Measurements from ENCODE around the gene MED22.
A peak's percentile ranks its signal among the peaks of the same experiment; 100 is the strongest.
"Not testable (repeated sequence)": the region's sequence is repeated elsewhere in the genome, so short reads cannot be mapped to it uniquely, and the experiment has no call there.

The MED22 gene

DNA sequence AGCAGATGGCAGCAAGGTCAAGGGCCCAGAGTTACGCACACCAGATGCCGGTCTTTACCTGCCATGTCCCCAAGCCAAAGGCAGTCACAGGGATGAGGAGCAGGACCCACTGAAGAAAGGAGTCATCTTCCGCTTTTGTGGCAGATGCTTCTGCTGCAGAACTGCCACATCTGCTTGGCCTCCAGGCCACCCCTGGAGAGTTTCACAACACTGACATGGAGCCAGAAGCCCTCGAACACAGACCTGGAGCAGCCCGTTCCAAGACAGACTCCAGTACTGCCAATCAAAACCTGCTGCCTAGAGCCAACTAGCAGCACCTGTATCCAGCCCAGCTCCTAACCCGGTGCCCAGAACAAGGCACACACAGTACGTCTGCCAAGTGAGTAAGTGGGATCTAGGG is 6.8 kb upstream of the MED22 start:
- DNase-seq: peak; percentile 39

DNA sequence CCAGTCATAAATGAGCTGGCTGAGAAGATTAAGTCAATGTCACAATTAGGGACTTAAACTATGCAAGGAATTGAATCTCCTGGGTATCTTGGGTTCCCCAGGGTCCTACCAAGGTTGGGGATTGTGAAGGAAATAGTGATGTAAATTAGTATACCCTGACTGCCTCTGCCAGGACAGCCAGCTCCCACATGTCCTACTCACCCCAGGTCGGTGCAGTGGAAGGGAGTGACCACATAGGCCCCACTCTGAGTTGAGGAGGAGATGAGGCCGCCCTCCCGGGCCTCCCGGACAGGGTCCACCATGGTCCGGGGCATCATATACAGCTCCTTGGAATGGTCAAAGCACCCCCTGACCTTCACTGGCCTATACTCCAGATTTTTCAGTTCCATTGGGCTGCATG is 5.6 kb upstream of the MED22 start:
- DNase-seq: no peak

DNA sequence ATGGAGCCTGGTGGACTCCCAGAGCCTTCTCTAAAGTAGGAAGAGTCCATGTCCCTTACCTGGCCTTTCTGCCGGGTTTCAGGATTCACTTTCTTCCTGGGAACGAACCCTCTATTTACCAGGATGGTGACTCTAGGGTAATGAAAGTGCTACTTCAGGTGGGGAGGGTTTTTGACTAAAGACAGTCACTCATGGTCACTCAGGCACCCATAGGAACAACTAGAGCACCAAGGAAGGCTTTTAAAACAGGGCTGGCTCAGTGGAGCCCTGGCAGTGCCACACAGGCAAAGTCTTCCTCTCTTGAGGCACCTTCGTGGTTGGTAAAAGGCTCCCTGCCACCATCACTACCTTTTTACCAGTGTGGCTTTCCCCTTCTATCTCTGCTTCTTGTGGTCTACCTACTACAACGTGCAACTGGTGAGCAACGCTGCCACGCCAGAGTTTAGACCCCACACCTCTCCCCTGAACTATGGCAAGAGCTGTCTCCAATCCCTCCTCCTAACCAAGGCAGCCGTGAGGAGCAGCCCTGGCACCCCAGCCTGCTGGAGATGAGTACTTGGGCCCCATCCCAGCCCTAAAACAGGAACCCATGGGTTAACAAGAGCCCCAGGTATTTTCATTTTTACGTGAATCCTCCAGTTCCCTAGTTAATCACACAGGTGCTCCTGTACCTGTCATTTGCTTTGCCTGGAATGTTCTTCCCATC is 4.9 kb upstream of the MED22 start:
- DNase-seq: no peak

DNA sequence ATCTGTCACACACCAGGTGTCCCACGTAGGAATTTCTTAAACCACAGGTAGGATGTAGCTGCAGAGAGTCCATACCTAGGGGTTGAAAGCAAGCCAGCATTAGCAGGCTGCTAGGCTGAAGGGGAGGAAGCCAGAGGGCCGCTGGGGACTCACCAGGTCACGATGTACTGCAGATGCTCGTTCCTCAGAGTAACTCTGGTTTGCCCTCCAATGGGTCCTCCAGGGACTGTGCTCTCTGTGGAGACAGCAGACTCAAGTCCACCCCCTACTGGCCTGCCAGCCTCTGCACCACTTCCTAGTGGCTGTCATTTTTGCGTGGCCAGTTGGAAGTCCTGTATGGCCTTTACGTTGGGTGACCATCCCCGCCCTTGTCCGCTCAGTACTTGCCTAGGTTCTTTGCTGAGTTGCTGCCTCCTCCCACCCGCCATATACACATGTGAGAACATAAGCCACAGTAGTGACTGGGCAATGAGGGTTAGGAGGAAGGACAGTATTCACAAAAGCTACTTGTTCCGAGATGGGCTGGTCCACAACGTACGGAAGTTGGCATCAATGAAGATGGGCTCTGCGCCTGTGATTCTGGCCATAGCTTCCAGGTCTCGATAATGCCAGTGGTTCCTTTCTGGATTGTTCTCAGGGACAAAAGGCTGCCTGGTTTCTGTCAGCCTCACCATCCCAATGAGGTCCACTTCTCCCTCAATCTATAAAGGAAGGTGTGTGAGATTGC is 4.1 kb upstream of the MED22 start:
- DNase-seq: peak; percentile 44

DNA sequence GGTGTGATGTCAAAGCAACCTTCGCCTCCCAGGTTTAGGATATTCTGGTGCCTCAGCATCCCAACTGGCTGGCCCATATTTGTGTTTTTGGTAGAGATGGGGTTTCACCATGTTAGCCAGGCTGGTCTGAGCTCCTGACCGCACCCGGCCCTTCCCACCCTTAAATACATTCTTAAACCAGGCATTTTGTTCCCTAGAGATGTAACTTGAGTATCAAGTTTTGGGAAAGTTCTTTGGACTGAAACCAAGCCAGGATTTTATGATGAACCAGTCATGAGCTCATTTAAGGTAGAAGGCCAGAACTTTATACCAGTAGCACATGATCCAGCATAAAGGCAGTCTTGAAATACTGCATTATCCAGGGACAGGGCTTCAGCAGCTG is 3.6 kb upstream of the MED22 start:
- no peak for DNase-seq

DNA sequence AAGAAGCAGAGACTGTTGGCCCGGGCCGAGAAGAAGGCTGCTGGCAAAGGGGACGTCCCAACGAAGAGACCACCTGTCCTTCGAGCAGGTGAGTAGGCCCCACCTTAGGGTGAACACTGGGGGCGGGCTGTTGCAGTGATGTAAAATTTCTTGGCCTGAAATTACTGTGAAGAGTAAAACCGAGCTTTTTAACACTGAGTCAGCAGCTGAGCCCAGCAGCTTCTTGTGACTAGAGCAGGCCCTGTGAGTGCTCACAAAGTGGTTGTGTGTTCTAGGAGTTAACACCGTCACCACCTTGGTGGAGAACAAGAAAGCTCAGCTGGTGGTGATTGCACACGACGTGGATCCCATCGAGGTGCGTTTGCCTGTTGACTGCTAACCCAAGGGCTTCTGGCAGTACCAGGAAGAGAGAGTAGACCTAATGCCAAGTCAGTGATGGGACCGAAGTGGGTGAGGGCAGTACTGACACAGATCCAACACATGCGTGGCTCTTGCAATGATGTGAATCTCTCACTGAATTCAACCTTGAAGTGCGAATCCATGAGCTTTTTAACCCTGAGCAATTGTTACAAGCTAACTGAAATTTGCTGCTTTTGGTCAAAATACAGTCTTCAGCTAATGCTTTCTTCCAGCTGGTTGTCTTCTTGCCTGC is 2.2 kb upstream of the MED22 start:
- no peak for DNase-seq

DNA sequence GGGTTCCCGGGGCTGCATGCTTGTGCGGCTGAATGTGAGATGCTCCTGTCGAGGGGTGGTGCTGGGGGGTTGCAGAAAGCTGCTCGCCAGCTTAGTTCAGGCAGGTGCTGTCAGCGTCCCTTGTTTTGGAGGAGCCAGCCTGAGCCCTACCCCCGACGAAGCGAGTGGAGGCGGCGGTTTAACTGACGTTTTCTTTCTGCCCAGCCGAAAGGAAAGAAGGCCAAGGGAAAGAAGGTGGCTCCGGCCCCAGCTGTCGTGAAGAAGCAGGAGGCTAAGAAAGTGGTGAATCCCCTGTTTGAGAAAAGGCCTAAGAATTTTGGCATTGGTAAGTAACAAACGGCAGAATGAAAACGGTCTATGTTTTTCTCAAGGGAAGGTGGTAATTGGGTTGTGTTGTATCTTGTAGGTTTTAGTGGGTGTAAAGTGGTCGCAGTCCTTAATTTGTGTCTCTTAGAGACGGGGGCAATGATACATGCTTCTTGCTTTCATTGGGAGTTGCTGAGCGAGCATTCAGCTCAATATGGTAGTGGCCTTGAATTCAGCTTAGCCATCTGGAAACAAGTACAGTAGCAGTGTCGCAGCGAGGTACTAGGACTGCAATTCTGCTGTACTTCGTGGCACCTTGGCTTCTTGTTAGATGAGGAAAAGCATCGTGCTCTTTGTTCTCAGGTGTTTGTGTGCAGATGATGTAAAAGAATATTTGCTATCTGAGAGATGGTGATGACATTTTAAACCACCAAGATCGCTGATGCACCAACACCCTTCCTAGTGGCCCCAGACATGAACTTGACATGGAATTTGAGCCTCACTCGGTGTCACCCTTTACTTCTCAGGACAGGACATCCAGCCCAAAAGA is 1.0 kb upstream of the MED22 start:
- no peak for DNase-seq

DNA sequence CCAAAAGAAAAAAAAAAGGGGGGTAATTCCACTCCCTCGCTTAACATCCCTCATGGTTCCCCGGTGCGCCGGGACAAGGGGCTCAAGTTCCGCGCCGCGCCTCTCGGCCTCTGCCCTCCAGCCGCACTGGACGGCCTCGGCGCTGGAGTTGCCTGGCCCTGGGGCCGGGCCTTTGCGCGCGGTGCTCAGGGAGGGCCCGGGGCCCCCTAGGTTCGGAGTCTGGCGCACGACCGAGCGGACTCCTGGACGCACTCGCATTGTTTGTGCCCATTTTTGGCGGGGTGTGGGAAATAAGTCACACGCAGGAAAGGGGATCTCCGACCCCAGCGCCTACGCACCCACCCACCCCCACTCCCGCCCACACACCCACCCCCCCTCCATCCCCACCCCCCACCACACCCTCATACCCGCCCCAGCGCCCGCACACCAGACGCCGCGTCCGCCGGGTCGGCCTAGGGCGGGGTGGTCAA is 381 bp downstream of the MED22 start:
- no peak for DNase-seq

DNA sequence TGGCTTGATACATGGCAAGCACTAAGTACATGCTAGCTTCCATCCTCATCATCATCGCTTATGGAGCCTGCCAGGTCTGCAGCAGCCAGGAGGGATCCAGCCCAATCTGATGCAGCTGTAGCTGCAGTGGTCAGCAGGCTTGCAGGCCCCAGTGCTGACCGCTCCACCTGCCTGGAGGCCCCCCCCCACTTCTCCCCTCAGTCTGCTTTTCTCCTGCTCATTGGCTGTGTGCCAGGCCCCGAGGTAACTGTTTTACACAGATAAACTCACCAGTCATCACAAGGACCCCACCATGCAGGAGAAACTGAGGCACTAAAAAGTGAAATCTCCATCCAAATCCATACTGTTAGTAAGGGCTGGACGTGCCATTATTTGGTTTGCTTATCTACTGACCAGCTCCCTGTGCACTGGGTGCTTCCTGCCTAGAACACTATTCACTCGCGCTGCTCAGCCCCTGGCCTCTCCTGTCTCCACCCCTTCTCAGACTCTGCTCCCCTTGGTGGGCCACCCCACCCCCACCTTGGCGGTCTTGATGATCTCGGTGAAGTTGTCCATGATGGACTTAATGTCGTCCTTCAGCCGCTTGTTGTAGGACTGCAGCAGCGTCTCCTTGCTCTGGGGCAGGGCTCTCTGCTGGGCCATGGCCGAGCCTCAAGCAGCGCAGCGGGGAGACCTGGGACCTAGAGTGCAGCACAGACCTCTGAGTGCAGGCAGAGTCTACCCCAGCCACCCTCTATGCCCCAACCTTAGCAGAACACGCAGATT is 1.7 kb downstream of the MED22 start:
- no peak for DNase-seq

DNA sequence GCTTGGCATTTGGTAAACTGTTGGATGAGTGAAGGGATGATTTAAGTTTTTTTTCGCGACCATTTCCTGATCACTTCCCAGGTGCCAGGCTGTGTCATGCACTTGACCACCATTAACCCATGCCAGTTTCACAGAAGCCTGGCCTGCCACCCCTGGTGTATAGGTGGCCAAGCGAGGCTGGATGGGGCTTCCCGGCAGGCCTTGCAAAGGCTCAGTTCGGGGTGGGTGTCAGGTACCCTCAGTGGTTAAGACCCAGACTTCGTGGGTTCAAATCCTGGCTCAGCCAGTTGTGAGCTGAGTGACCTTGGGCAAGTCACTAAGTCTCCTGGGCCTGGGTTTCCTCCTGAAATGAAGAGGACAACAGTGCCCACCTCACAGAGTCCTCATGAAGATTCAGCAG is 2.3 kb downstream of the MED22 start:
- DNase-seq: no peak

DNA sequence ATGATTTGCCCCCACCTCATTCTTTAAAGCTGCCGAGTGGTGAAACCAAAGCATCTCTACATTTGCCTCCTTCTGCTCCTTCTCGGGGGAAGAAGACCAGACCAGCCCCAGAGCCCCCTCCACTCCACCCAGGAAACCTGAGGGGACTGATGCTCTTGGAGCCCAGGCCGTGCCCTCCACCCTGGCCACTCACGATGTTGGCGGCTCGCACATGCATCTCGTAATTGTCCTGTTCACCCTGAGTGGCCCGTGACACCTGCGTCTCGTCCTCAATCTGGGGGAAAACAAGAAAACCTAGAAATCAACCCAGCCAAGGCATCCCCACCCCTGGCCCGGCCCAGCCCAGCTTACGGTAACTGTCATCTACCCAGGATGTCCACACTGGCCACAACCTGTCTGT is 3.0 kb downstream of the MED22 start:
- no peak for DNase-seq

DNA sequence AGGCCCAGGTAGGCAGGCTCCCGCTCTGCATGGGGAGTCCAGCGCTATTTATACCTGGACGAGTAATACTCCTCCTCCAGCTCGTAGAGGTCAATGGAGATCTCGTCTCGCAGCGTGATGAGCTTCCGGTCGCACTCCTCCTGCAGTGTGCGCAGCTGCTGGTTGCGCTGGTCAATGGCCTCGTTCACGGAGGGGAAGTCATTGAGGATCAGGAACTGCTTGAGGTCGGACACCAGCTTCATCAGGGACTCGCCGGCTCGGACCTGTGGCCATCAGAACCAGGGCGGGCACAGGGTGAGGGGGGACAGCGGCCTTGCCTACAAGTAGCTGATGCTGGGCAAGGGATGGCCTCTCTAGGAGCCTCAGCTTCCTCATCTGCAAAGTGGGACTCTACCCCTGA is 3.9 kb downstream of the MED22 start:
- DNase-seq: no peak

DNA sequence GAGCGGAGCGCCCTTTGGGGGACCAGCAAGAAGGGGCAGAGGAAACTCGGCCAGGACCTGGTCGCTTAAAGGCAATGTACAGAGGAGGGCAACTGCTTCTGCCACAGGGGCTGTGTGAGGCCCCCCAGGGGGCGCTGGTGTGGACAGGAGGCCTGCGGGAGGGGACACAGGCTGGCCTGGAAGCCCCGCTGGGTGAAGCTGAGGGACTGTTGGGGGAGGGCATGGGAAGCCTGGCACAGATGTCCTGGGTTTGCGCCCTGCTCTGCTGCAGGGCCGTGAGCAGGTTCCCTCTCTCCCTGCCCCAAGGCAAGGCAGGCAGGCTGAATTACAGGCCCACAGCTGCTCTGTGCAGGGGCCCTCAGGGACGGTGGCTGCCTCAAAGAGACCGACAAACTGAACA is 5.4 kb downstream of the MED22 start:
- no peak for DNase-seq

DNA sequence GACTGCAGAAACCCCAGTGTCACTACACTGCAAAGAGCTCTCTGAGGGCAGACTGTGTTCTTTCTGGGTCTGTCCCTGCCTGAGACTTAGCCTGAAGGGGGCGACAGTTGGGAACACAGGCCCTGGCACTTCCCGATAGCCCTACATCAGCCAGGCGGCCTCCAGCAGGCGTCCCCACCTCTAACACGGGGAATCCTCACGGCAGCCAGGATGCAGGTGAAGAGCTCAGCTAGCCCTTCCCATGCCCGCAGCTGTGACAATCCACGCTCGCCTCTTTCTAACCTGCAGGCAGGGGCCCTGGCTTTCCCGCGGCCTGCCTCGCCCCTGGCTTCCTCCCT is 5.9 kb downstream of the MED22 start:
- no peak for DNase-seq

DNA sequence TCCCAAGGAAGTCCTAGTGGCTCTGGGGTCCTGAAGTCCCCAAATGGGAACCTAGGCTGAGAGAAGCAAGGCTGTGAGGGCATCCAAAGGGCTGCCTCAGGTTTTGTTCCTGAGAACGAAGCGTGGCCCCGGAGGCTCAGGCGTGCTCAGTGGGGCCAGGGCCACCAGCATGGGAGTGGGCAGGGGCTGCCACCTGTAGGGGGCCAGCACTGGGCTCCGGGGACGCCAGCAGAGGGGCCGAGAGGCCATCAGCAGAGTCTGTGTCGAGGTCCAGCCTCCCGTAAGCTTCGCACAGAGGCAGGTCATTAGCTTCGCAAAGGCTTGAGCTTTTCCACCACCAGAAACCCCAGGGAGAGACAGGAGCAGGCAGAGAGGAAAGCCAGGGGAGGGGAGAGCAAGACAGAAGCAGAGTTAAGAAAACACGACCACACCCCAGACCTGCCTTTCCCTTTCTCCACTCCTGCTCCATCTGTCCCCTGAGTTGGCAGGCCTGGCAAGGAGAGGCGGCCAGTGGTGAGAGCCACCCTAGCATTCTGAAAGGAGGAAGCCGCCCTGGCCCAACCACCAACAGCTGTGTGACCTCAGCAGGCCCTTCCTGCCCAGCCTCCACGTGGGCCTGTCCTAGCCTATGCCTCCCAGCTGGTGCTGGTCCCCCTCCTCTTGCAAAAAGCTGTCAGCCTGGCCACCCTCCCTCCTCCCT is 6.4 kb downstream of the MED22 start:
- DNase-seq: peak; percentile 91

DNA sequence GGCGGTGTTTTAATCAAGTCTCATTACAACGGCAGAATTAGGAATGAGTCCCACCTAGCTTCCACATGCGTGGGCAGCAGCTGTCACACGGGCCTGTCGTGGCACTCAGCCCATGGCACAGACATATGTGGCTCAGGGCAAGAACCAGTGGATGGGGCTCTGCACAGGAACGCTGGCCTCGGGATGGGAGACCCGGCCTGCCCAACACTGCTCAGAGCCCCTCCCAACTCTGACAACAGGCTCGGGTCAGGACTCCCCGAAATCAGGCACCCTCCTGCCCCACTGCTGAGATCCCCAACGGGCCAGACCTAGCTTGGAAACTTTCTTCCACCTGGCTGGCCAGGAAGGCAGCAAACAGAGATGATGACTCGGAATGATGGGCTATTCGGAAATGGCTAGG is 7.0 kb downstream of the MED22 start:
- DNase-seq: no peak

DNA sequence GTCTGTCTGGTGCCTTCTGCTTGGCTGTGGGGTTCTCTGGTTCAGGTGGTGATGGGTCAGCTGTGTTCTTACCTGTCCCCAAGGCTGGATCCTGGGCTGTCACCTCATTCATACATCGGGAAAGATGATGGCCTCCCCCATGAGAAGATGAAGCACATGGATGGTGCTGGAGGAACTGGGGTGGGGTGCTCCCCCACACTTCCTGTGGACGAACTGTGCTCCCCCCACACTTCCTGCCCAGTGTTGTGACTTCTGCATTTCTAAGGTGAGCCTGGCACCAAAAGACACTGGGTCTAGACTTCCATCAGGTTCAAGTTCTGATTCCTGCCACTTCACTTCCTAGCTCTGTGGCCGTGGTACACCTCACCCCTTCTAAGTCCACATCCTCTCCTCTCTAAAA is 7.7 kb downstream of the MED22 start:
- peak; percentile 65 for DNase-seq

DNA sequence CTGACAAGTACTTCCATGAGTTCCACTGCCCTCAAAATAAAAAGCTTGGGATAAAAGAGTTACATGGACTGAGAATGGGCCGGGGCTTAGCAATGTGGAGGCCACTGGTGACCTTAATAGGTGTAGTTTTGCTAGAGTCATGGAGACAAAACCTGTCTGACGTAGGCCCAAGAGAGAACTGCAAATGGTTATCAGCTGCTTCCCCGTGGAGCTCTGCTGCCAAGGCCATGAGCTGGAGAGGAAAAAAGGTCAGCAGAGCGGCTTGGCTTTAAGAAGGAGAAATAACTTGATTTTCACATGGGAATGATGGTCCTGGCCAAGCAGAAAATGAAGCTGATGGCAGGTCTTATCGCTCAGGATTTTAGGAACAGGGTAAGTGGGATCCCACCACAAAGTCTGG is 8.3 kb downstream of the MED22 start:
- DNase-seq: no peak

DNA sequence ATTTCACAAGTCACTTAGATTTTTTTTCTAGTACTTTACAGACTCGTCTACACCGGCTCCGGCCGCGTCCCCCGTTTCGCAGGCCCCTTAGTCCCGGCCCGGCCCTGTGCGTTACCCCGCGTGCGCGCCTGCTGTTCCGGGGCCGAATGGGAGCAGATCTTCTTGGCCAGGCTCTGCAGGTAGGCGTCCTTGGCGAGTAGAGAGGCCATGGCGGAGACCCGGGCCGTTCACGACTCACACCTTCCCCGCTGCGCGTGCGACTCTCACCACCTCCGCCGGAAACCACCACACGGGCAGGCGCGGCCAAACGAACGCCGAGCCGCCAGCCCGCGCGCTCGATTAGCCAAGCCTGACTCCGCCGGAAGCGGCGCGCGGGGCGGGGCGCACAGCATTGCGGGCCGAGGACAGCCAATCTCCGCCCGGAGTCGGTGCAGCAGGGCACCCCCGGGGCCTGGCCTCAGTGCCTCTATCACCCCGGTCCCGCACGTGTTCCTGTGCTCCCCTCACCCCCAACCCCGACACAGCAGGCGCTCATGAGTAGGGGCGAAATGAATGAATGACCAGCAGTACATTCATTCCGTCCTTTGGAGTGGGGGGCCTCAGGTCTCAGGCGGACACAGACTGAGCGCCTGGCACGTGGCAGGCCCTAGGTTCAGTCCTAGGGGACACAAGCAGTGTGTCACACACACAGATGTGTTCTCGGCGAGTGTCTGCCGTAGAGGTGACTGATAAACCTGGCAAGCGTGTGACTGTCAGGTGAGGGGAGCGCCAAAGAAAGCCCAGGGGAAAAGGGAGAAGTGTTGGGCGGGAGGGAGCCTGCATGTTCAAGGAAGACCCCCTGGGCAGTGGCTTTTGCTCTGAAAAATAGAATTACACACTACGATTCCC is 11.8 kb downstream of the MED22 start, which contains the start of gene SURF6:
TSS of gene SURF6 (minus strand) at position 265 of the 888 bp plus-strand sequence. CDS start at position 209, 56 bp downstream.
- peak; percentile 76 for DNase-seq

DNA sequence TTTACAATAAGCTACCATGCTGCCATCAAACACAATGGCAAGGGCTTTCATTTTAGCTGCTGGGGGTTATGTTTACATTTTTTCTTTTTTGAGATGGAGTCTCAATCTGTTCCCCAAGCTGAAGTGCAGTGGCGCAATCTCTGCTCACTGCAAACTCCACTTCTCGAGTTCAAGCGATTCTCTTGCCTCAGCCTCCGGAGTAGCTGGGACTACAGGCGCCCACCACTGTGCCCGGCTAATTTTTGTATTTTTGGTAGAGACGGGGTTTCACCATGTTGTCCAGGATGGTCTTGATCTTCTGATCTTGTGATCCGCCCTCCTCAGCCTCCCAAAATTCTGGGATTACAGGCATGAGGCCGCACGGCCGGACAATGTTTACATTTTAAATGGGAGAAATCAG is 13.0 kb downstream of the MED22 start:
- not testable (repeated sequence) for DNase-seq

DNA sequence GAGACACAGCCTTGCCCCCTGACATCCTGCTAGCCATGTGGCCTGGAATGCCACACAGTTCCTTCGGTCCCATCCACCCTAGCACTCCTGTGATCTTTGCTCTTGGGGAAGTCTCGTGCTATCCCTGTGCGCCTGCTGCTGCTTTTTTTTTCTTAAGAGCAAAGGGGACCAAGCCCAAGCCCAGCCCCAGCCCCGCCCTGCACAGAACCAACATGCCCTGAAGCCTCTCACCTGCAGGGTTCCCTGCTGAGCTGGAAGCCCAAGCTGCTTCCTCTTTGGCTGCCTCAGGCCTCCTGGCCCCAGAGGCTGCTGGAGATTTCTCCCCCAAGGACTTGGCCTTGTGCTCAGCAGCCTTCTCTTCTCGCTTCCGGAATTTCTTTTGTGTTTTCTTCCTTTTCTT is 13.8 kb downstream of the MED22 start:
- DNase-seq: no peak

Data from GF-D8 (cell line).